ENCODE data around the gene GPR62. TPM values are rescaled to one million over a fixed set of nuclear protein-coding genes. Genes with fewer than 3 reads are reported as not detected.

The GPR62 gene
- total RNA-seq, 1 experiment from 2014 or later = not detected

- no peaks in the 10 kb centered on the region for H3K4me1 ChIP-seq
- Mint-ChIP-seq H3K4me3 (ENCODE audit: unreplicated experiment) (no peak overlapping the region), H3K36me3 (ENCODE audit: insufficient read depth, unreplicated experiment) (peaks cover 21% of the 10 kb centered on the region), H3K27ac (ENCODE audit: unreplicated experiment) (no peak overlapping the region), H3K9me3 (ENCODE audit: unreplicated experiment) (no peaks in the 10 kb centered on the region), H3K4me1 (ENCODE audit: low read depth, unreplicated experiment) (no peaks in the 10 kb centered on the region), H3K27me3 (ENCODE audit: insufficient read depth, unreplicated experiment) (no peaks in the 10 kb centered on the region)
- no peak for TF ChIP-seq CTCF (IDR thresholded peaks at IDR 0.05; ENCODE audit: insufficient read depth in 1 of 2, low read depth in 1 of 2, low read length in 1 of 2, severe bottlenecking in 1 of 2, unreplicated experiment in 1 of 2)
- peak in 1 of 2 experiments; percentile 32 for DNase-seq
- no peaks in the 10 kb centered on the region for H3K36me3 ChIP-seq (ENCODE audit: control insufficient read depth, insufficient read depth, low read length)
- POLR2A ChIA-PET = interaction anchor here (0.5 kb wide), 1 partner anchor 226 kb away, joined by 7 read pairs; no protein-coding TSS in a partner anchor
- no TSS peak for BruUV-seq (replicated peaks)
- H3K27me3 ChIP-seq (replicated peaks; ENCODE audit: control insufficient read depth, insufficient read depth, low read length) = no peaks in the 10 kb centered on the region
- no peaks in the 10 kb centered on the region for H3K9me3 ChIP-seq
- intact Hi-C loops (cut with micrococcal nuclease; ENCODE audit: unreplicated experiment) = no loop called here
- CTCF ChIA-PET = no interaction called here
- no peak overlapping the region for H3K4me3 ChIP-seq (ENCODE audit: low read depth, low read length)
Measured at GRCh38 chr3:51929420-51930003, 25.7 kb upstream of the GPR62 start.

- Histone ChIP-seq H3K36me3 (ENCODE audit: control insufficient read depth, insufficient read depth, low read length) (no peaks in the 10 kb centered on the region), H3K4me1 (no peaks in the 10 kb centered on the region), H3K27me3 (replicated peaks; ENCODE audit: control insufficient read depth, insufficient read depth, low read length) (no peaks in the 10 kb centered on the region), H3K9me3 (no peaks in the 10 kb centered on the region), H3K4me3 (ENCODE audit: low read depth, low read length) (no peak overlapping the region)
- ChIA-PET POLR2A (no interaction called here), CTCF (interaction anchor here (0.6 kb wide), 1 partner anchor 169 kb away, joined by 3 read pairs; no protein-coding TSS in a partner anchor)
- BruUV-seq (replicated peaks) = no TSS peak
- H3K4me3 Mint-ChIP-seq (ENCODE audit: unreplicated experiment) = no peak overlapping the region
- DNase-seq = no peak
- no peaks in the 10 kb centered on the region for H3K9me3 Mint-ChIP-seq (ENCODE audit: unreplicated experiment)
- no peak for TF ChIP-seq CTCF (IDR thresholded peaks at IDR 0.05; ENCODE audit: insufficient read depth in 1 of 2, low read depth in 1 of 2, low read length in 1 of 2, severe bottlenecking in 1 of 2, unreplicated experiment in 1 of 2)
- intact Hi-C loops (cut with micrococcal nuclease; ENCODE audit: unreplicated experiment) = no loop called here
- H3K36me3 Mint-ChIP-seq (ENCODE audit: insufficient read depth, unreplicated experiment) = peaks cover 28% of the 10 kb centered on the region
- no peaks in the 10 kb centered on the region for H3K4me1 Mint-ChIP-seq (ENCODE audit: low read depth, unreplicated experiment)
- no peak overlapping the region for H3K27ac Mint-ChIP-seq (ENCODE audit: unreplicated experiment)
- no peaks in the 10 kb centered on the region for H3K27me3 Mint-ChIP-seq (ENCODE audit: insufficient read depth, unreplicated experiment)
Measured at GRCh38 chr3:51930439-51930838, 24.7 kb upstream of the GPR62 start.

GRCh38 chr3:51931756-51932155 lies 23.4 kb upstream of the GPR62 start:
- Histone ChIP-seq H3K9me3 (no peaks in the 10 kb centered on the region), H3K4me3 (ENCODE audit: low read depth, low read length) (no peak overlapping the region), H3K27me3 (replicated peaks; ENCODE audit: control insufficient read depth, insufficient read depth, low read length) (no peaks in the 10 kb centered on the region), H3K4me1 (no peaks in the 10 kb centered on the region), H3K36me3 (ENCODE audit: control insufficient read depth, insufficient read depth, low read length) (no peaks in the 10 kb centered on the region)
- no TSS peak for BruUV-seq (replicated peaks)
- ChIA-PET CTCF (no interaction called here), POLR2A (interaction anchor here (0.6 kb wide), 1 partner anchor 1564 kb away, joined by 17 read pairs; no protein-coding TSS in a partner anchor)
- intact Hi-C loops (cut with micrococcal nuclease; ENCODE audit: unreplicated experiment) = no loop called here
- Mint-ChIP-seq H3K4me1 (ENCODE audit: low read depth, unreplicated experiment) (no peaks in the 10 kb centered on the region), H3K9me3 (ENCODE audit: unreplicated experiment) (no peaks in the 10 kb centered on the region), H3K4me3 (ENCODE audit: unreplicated experiment) (no peak overlapping the region), H3K27ac (ENCODE audit: unreplicated experiment) (no peak overlapping the region), H3K27me3 (ENCODE audit: insufficient read depth, unreplicated experiment) (no peaks in the 10 kb centered on the region), H3K36me3 (ENCODE audit: insufficient read depth, unreplicated experiment) (peaks cover 32% of the 10 kb centered on the region)
- TF ChIP-seq CTCF (IDR thresholded peaks at IDR 0.05; ENCODE audit: insufficient read depth in 1 of 2, low read depth in 1 of 2, low read length in 1 of 2, severe bottlenecking in 1 of 2, unreplicated experiment in 1 of 2) = no peak
- no peak for DNase-seq

All from Caco-2 (cell line).